CD4-positive, alpha-beta T cell treated with Interleukin-1 beta for 1 hour (primary cell): Measurements from ENCODE around the gene SMAD7.
A peak's percentile ranks its signal among the peaks of the same experiment; 100 is the strongest.

Source experiments
- DNase-seq, 2 donors: peaks; one replicate each; pipeline ENCODE4 v3.0.0-alpha.2; 2020 to 2022

The SMAD7 gene

DNA sequence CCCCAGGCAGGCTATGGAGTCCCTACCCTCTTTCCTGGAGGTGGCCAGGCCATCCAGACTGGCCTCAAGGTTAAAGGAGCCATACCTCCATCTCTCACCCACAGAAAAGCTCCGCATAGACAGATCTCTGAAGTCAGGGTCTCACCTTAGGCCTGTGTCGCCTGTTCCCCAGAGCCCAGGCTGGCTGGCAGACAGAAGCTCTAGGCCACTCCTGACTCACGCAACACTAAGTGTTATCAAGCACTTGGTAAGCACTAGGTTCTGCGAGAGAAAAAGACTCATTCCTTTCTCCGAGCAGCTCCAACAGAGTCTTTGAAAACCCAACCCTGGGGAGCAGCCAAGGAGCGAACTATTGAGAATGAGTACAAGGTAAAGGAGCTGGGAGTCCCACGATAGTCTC, 6.1 kb downstream of the SMAD7 start:
- no peak for DNase-seq

DNA sequence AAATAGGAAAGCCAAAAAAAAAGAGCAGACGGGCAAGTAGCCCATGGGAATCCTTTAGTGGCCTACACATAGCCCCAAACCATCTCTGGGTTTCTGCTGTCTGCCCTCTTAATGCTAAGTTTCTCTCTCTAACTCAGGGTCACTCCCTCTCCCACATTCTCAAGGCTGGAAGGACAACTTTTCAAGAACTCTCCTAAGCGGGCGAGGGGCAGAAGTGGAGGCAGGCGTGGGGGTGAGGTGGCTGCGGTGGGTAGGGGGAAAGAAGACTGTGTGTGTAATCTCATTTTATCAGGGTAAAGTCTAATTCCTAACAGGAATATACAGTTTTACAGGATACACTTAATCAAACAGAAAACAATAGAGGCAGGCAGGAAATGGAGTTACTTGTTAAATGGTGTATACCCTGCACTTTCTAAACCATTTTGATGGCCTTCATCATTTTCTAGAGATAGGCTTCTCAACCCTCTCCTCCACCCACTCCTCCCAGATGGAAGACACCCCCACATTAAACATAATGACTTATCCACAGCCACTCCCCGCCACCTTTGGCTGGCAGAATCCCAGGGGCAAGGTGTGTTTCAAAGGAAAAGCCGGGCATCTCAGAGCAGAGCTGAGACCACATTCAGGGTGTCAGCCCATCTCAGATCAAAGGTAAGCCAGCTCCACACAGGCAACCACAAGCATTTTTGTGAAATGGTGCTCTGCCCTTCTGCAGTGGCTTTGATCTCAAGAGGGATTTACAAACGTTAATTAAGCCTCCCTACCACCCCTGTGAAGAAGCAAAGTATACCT, 6.8 kb downstream of the SMAD7 start:
- DNase-seq, result peak in 1 of 2 donors; percentile 41

- no peak for DNase-seq
Observed at GRCh38 chr18:48943333-48943732, 7.4 kb downstream of the SMAD7 start.

DNA sequence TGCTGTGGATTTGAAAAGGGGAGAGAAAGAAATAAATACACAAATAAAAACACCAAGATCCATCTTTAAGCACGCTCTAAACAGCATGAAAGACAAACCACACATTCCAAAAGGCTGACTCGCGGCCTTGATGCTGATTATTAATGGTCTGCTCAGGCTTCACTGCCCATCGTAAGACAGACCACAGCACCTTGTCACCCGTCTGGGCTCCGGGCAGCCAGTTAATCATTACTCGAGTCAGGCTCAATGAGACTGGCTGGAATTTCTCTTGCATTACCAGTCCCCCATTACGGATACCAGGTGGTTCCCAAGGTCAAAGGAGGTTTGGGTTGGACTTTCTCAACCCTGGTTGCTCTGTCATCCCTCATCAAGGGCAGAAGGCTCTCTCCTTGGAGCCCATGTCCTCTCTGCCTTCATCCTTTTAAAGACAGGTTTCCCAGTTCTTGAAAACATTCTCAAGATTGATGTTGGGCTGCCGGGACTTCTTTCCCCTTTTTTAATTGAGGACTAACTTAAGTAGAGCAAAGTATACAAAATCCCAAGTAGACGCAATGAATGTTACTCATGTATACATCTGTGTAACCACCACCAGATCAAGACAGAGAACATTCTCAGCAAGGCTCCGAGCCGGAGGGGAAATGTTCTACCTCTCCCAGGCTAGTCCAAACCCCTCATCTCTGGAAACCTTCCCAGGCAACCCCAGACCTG, 8.1 kb downstream of the SMAD7 start:
- no peak for DNase-seq

DNA sequence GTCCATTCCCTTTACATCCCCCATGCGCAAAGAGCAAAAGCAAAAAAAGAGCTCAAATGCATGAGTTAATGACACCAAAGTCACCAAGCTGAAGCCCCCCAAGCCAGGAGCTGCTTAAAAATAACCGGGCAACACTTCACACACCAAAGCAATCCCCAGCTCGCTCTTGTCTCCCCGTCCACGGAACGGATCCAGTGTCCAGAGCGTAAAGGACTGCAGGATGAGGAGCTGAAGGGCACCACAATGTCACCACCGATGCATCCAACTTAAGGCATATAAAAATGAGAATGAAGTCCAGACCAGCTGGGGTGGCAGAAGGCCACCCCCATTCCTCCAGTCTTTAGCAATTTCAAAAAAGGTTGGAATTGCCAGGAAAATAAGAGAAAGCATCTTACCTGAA, 8.7 kb downstream of the SMAD7 start:
- no peak for DNase-seq

GRCh38 chr18:48941672-48942071, 9.1 kb downstream of the SMAD7 start:
- no peak for DNase-seq

DNA sequence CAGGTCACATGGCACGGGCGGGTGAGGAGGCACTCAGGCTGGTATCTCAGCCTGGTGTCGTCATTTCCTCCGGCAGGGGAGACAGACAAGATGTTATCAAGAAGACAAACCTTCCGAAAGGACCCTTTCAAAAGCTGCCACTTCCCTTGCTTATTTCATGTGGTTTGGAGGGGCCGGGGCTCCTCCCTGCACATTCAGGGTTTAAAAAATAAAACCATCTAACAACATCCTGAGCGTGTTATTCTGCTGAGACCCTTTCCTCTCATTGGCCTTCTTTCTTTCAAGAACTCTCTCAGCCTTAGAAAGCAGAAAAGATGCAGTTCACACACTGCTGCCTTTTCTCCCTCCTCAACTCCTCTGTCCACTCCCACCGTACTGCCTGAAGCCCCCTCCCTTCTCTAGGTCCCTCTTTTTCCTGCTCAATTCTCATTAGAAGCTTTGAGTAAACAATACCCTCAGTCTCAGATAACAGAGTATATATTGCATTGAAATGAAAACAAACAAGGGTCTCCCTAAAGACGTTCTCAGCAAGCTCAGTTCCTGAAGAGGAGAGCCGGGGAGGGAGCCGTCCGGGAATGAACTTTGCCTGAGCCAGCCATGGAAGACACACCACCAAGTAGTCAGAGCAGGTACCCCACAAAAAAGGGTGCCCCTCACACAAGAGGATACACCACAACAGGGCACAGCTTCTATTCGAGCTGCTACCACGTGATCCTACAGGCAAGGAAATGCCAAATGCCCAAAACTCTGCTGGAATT, 9.7 kb downstream of the SMAD7 start:
- DNase-seq, result peak; percentile 93 to 95

- no peak for DNase-seq
Observed at GRCh38 chr18:48939205-48940097, 11.3 kb downstream of the SMAD7 start.

DNA sequence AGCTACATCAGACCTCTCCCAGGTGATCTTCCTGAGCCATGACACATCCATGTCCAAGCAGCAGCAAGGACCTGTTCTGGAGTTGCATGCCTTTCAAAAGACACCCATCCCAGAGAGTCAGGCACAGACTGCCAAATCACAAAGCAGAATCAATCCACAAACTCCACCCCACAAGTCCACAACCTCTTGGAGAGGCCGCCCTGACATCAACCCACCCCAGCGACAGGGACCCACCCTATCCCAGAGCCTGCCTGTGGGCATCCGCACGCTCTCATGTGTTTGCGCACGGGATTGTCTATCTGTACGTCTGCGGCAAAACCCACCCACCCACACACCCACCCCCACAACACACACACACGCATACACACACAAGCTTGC, 11.9 kb downstream of the SMAD7 start:
- DNase-seq, result no peak

- DNase-seq, result no peak
Observed at GRCh38 chr18:48937869-48938750, 12.7 kb downstream of the SMAD7 start.

DNA sequence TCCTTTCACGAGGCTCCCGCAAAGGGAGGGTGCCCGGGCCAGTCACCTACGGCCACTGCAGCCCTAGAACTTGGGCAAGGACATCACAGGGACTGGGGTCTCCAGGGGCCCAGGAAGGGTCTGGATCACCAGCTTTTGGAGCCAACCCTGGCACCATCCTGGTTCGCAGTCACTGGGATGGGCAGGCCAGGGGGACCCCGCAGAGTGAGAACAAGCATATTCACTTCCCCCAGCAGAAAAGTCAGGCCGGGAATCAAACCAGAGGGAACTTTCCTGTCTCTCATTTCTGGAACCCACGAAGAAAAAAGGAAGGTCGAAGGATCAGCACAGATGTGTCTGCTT, 15.4 kb downstream of the SMAD7 start:
- no peak for DNase-seq

DNA sequence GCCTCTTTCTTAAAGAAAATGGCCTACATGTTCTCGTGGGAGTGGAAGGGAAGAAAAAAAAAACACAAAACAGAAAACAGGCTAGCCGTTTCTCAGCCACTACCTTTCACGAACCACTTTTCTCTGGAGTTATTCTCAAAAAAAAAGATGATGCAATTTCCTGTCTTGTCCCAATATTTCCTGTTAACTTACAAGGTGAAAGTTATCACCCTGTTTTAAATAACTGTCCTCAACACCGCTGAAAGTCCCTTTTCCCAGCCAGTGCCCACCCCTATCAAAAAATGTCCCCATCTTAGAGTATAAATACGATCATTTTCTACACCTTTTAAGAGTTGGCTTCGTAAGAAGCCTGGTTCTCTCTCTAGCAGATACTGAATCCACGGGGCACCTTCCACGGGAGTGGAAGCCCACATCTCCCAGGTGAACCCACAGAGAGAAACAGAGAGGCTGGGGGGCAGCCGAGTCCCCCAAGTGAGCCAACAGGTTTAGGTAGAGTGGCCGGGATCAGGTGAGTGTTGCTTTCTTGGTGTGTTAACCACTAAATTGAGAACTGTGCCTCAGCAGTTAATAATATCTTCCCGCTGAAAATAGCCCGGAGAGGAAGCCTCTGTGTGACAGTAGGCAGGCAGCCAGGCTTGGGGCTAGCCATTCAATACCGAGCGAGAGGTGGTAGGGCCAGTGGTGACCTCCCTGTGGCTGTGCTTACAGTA, 15.9 kb downstream of the SMAD7 start:
- DNase-seq, result no peak

- no peak for DNase-seq
Observed at GRCh38 chr18:48934415-48934722, 16.4 kb downstream of the SMAD7 start.

- DNase-seq, result no peak
Observed at GRCh38 chr18:48933578-48934414, 17.0 kb downstream of the SMAD7 start.

- peak in 1 of 2 donors; percentile 46 for DNase-seq
Observed at GRCh38 chr18:48932822-48933510, 17.8 kb downstream of the SMAD7 start.

DNA sequence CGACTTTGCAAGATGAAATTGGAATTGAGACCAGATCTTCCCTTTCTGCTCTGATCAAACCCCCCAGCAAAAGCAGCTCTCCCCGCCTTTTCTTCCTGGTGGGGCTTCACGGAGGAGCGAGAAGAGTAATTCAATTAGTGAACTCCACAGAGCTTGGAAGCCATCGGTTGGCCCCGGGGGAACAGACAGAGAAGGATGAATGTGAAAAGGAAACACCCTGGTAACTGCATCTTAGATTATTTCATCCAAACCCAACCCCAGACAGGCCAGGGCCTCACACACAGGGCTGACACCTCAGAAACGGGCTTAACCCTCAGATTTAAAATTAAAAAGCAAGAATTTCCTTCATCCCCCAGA, 18.3 kb downstream of the SMAD7 start:
- no peak for DNase-seq

- DNase-seq, result no peak
Observed at GRCh38 chr18:48931680-48932461, 18.9 kb downstream of the SMAD7 start.

DNA sequence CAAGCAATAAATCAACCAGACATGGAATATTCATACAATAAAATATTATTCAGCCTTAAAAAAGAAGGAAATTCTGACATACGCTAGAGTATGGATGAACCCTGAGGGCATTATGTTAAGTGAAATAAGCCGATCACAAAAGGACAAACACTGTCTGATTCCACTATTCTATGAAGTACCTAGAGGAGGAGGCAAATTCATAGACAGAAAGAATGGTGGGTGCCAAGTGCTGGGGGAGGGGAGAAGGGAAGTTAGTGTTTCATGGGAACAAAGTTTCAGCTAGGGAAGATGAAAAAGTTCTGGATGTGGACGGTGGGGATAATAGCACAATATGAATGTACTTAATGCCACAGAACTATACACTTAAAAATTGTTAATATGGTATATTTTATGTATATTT, 19.8 kb downstream of the SMAD7 start:
- DNase-seq, result no peak
